CD4-positive, CD25-positive, alpha-beta regulatory T cell (primary cell): ENCODE data around the gene GKN2. TPM values are rescaled to one million over a fixed set of nuclear protein-coding genes. Genes with fewer than 3 reads are reported as not detected.
"Not testable (repeated sequence)": the region's sequence is repeated elsewhere in the genome, so short reads cannot be mapped to it uniquely, and the experiment has no call there.

Source experiments
- ATAC-seq, 2 donors: fragments of 150-1000 bp; cut with Tn5 transposase; one replicate each; pipeline ENCODE4 v1.10.0; 2021; ENCODE audit warnings: low read depth in 2 of 2, moderate number of reproducible peaks in 2 of 2, moderate library complexity in 1 of 2
- DNase-seq, 3 donors: peaks; one replicate each; pipeline versions ENCODE4 v3.0.0 to v3.0.0-alpha.2; 2012 to 2022; ENCODE audit warnings: mixed read lengths in 1 of 3
- H3K27ac ChIP-seq: one replicate; pipeline ENCODE4 v1.7.0; 2013; ENCODE audit warnings: mild to moderate bottlenecking, low read length; ENCODE audit not compliant: insufficient read depth, poor library complexity, severe bottlenecking
- H3K27me3 ChIP-seq: one replicate; pipeline ENCODE4 v1.7.0; 2013; ENCODE audit warnings: low read length; ENCODE audit not compliant: control insufficient read depth, insufficient read depth
- H3K36me3 ChIP-seq: one replicate; pipeline ENCODE4 v1.7.0; 2013; ENCODE audit warnings: mild to moderate bottlenecking, low read length, moderate library complexity; ENCODE audit not compliant: control insufficient read depth, insufficient read depth
- H3K4me1 ChIP-seq: 2 replicates; pipeline ENCODE4 v1.7.0; 2013; ENCODE audit warnings: mild to moderate bottlenecking, low read length; ENCODE audit not compliant: insufficient read depth, control insufficient read depth, poor library complexity, severe bottlenecking
- H3K4me3 ChIP-seq: one replicate; pipeline ENCODE4 v1.7.0; 2013; ENCODE audit warnings: low read depth, mild to moderate bottlenecking, low read length, moderate library complexity
- H3K9me3 ChIP-seq, 2 experiments: 1 replicate in 1 of 2; 2 replicates in 1 of 2; pipeline ENCODE4 v1.7.0; 2013; ENCODE audit warnings: low read length in 2 of 2, mild to moderate bottlenecking in 1 of 2, moderate library complexity in 1 of 2; ENCODE audit not compliant: control insufficient read depth in 2 of 2
- H3K27ac Mint-ChIP-seq, 3 donors: one replicate each; pipeline ENCODE4 v1.8.0; 2020 to 2022; ENCODE audit warnings: mild to moderate bottlenecking in 3 of 3, mixed read lengths in 3 of 3, moderate library complexity in 2 of 3
- H3K27me3 Mint-ChIP-seq: one replicate; pipeline ENCODE4 v1.8.0; 2022; ENCODE audit warnings: mild to moderate bottlenecking, mixed read lengths
- H3K36me3 Mint-ChIP-seq: one replicate; pipeline ENCODE4 v1.8.0; 2020; ENCODE audit warnings: mixed read lengths
- H3K4me1 Mint-ChIP-seq, 4 donors: one replicate each; pipeline ENCODE4 v1.8.0; 2020 to 2022; ENCODE audit warnings: mixed read lengths in 4 of 4, mild to moderate bottlenecking in 1 of 4
- H3K4me3 Mint-ChIP-seq, 4 donors: one replicate each; pipeline ENCODE4 v1.8.0; 2020 to 2022; ENCODE audit warnings: mild to moderate bottlenecking in 4 of 4, mixed read lengths in 4 of 4, moderate library complexity in 3 of 4
- H3K9me3 Mint-ChIP-seq, 7 donors: one replicate each; pipeline ENCODE4 v1.8.0; 2020 to 2022; ENCODE audit warnings: mixed read lengths in 7 of 7, mild to moderate bottlenecking in 3 of 7, moderate library complexity in 2 of 7
- polyA plus RNA-seq, 4 donors: library from polyadenylated mRNA; unstranded; fragments of 300-500 nt; fragmentation: Illumina TruSeq; gene quantifications; one replicate each; pipeline ENCODE4 v1.2.3, GENCODE V29; 2021
- total RNA-seq: library from RNA; stranded (reverse); gene quantifications from one replicate; pipeline ENCODE4 v1.2.3, GENCODE V29; 2022

GKN2 gene
- total and polyA plus RNA-seq, 5 donors from 2014 or later = not detected

DNA sequence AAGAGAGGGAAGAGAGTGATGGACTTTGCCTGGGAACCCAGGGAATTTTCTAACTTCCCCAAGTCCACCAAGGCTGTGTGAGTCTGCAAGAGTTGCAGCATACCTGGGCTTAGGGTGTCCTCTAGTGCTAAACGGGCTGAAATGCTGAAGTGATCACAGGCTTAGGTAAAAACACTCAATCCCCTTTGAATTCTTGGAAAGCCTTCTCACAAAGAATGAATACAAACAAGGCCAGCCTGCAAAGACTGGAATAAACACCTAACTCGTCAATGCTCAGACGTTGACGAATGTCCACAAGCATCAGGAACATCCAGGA is 51.5 kb downstream of the GKN2 start:
- Histone ChIP-seq H3K4me3 (no peak overlapping the region), H3K9me3 (peaks cover 10% of the 10 kb centered on the region in 2 experiments), H3K27ac (no peak overlapping the region), H3K36me3 (no peaks in the 10 kb centered on the region), H3K27me3 (no peaks in the 10 kb centered on the region), H3K4me1 (no peaks in the 10 kb centered on the region)
- H3K4me3 Mint-ChIP-seq = no peak overlapping the region
- peaks cover 3% of the 10 kb centered on the region for H3K36me3 Mint-ChIP-seq
- ATAC-seq (no peak), DNase-seq (peak in 1 of 3 donors; percentile 38)
- peaks cover 5 to 15% (median 7%) of the 10 kb centered on the region in 4 donors for H3K4me1 Mint-ChIP-seq
- H3K9me3 Mint-ChIP-seq = peaks cover 0 to 19% (median 2%) of the 10 kb centered on the region in 7 donors
- no peaks in the 10 kb centered on the region for H3K27me3 Mint-ChIP-seq
- no peak overlapping the region for H3K27ac Mint-ChIP-seq

DNA sequence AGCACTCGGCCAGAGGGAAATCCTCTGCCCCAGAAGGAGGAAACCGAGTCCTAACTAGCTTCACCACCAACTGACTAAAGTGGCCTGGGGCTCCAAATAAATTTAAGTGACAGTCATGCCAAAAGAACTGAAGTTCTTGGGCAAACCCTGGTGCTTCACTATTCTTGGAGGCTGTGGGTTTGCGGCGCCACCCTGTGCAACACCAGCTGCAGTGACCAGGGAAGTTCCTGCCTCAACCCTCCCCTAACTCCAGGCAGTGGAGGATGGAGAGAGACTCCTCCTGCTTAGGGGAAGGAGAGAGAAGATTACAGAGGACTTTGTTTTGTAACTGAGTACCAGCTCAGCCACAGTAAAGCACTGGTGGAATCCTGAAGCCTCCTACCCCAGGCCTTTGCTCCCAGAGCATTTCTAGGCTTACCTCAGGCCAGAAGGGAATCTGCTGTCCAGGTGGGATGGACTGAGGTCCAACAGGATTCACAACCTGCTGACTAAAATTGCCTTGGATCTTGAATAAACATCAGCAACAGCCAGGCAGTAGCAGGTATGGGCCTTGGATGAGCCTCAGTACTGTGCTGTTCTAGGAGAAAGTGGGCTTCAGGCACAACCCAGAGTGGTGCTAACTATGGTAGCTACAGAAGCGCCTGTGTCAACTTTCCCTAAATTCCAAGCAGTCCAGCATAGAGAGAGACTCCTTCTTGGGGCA is 52.0 kb downstream of the GKN2 start:
- no peaks in the 10 kb centered on the region for H3K4me1 ChIP-seq
- H3K4me1 Mint-ChIP-seq = peaks cover 4 to 14% (median 7%) of the 10 kb centered on the region in 4 donors
- DNase-seq = no peak
- no peak overlapping the region for H3K4me3 Mint-ChIP-seq
- no peak overlapping the region for H3K27ac Mint-ChIP-seq
- ATAC-seq = no peak
- no peaks in the 10 kb centered on the region for H3K27me3 Mint-ChIP-seq
- H3K9me3 ChIP-seq = peaks cover 10% of the 10 kb centered on the region in 2 experiments
- H3K36me3 Mint-ChIP-seq = peaks cover 3% of the 10 kb centered on the region
- H3K36me3 ChIP-seq = no peaks in the 10 kb centered on the region
- H3K27me3 ChIP-seq = no peaks in the 10 kb centered on the region
- H3K9me3 Mint-ChIP-seq = peaks cover 0 to 19% (median 2%) of the 10 kb centered on the region in 7 donors
- H3K27ac ChIP-seq = no peak overlapping the region
- no peak overlapping the region for H3K4me3 ChIP-seq

GRCh38 chr2:68895981-68896380 is 56.7 kb downstream of the GKN2 start:
- H3K36me3 Mint-ChIP-seq, H3K36me3 ChIP-seq, H3K9me3 Mint-ChIP-seq, H3K27me3 Mint-ChIP-seq, H3K27ac Mint-ChIP-seq, H3K4me3 Mint-ChIP-seq, H3K27ac ChIP-seq, H3K4me1 ChIP-seq, ATAC-seq, H3K4me3 ChIP-seq, DNase-seq, H3K27me3 ChIP-seq, H3K4me1 Mint-ChIP-seq, H3K9me3 ChIP-seq: not testable (repeated sequence)

Other genes starting within 250 kb of the GKN2 start
- gene ARHGAP25, start 218.1 kb downstream of the GKN2 start, total RNA-seq = 142 TPM
- 100 to 1,000 TPM in 3 of 4 donors, 10 to 100 TPM in 1; 97.8 to 148 (median 124) TPM for gene ARHGAP25, start 218.1 kb downstream of the GKN2 start, polyA plus RNA-seq
- gene BMP10, start 81.5 kb downstream of the GKN2 start, total RNA-seq = 0.57 TPM
- not detected for gene BMP10, start 81.5 kb downstream of the GKN2 start, polyA plus RNA-seq
- gene GKN1, start 21.7 kb upstream of the GKN2 start, total RNA-seq = not detected
- not detected for gene GKN1, start 21.7 kb upstream of the GKN2 start, polyA plus RNA-seq
- not detected for gene ANTXR1, start 60.3 kb upstream of the GKN2 start, total RNA-seq
- gene ANTXR1, start 60.3 kb upstream of the GKN2 start, polyA plus RNA-seq = not detected